ENCODE measurements around the gene KRTAP4-2. TPM values are rescaled to one million over a fixed set of nuclear protein-coding genes. Genes with fewer than 3 reads are reported as not detected.

Gene KRTAP4-2
- polyA plus RNA-seq, 4 donors: not detected

Other genes with a start within 250 kb of the KRTAP4-2 start
- gene KRT23, start 240.6 kb downstream of the KRTAP4-2 start, polyA plus RNA-seq (ENCODE audit: insufficient read length in 4 of 4): 1 to 10 TPM in 2 of 4 donors, under 1 TPM in 2; 0.52 to 2.1 (median 1.0) TPM
- not detected for gene KRT39, start 211.3 kb downstream of the KRTAP4-2 start, polyA plus RNA-seq (ENCODE audit: insufficient read length in 4 of 4)
- under 1 TPM in 1 of 4 donors, not detected in 3; 0.07 TPM for gene KRT40, start 193.9 kb downstream of the KRTAP4-2 start, polyA plus RNA-seq (ENCODE audit: insufficient read length in 4 of 4)
- not detected for gene KRTAP3-3, start 184.1 kb downstream of the KRTAP4-2 start, polyA plus RNA-seq (ENCODE audit: insufficient read length in 4 of 4)
- not detected for gene KRTAP3-2, start 178.3 kb downstream of the KRTAP4-2 start, polyA plus RNA-seq (ENCODE audit: insufficient read length in 4 of 4)
- gene KRTAP3-1, start 169.1 kb downstream of the KRTAP4-2 start, polyA plus RNA-seq (ENCODE audit: insufficient read length in 4 of 4): not detected
- gene KRTAP1-5, start 151.0 kb downstream of the KRTAP4-2 start, polyA plus RNA-seq (ENCODE audit: insufficient read length in 4 of 4): not detected
- not detected for gene KRTAP1-4, start 148.0 kb downstream of the KRTAP4-2 start, polyA plus RNA-seq (ENCODE audit: insufficient read length in 4 of 4)
- not detected for gene KRTAP1-3, start 143.3 kb downstream of the KRTAP4-2 start, polyA plus RNA-seq (ENCODE audit: insufficient read length in 4 of 4)
- gene KRTAP1-1, start 136.8 kb downstream of the KRTAP4-2 start, polyA plus RNA-seq (ENCODE audit: insufficient read length in 4 of 4): not detected
- not detected for gene KRTAP2-1, start 130.9 kb downstream of the KRTAP4-2 start, polyA plus RNA-seq (ENCODE audit: insufficient read length in 4 of 4)
- gene KRTAP2-2, start 123.0 kb downstream of the KRTAP4-2 start, polyA plus RNA-seq (ENCODE audit: insufficient read length in 4 of 4): not detected
- not detected for gene KRTAP2-3, start 118.1 kb downstream of the KRTAP4-2 start, polyA plus RNA-seq (ENCODE audit: insufficient read length in 4 of 4)
- gene KRTAP2-4, start 112.3 kb downstream of the KRTAP4-2 start, polyA plus RNA-seq (ENCODE audit: insufficient read length in 4 of 4): not detected
- not detected for gene KRTAP4-7, start 94.1 kb downstream of the KRTAP4-2 start, polyA plus RNA-seq (ENCODE audit: insufficient read length in 4 of 4)
- not detected for gene KRTAP4-8, start 80.1 kb downstream of the KRTAP4-2 start, polyA plus RNA-seq (ENCODE audit: insufficient read length in 4 of 4)
- gene KRTAP4-16, start 76.0 kb downstream of the KRTAP4-2 start, polyA plus RNA-seq (ENCODE audit: insufficient read length in 4 of 4): not detected
- not detected for gene KRTAP4-9, start 72.8 kb downstream of the KRTAP4-2 start, polyA plus RNA-seq (ENCODE audit: insufficient read length in 4 of 4)
- gene KRTAP4-11, start 59.8 kb downstream of the KRTAP4-2 start, polyA plus RNA-seq (ENCODE audit: insufficient read length in 4 of 4): not detected
- not detected for gene KRTAP4-12, start 54.0 kb downstream of the KRTAP4-2 start, polyA plus RNA-seq (ENCODE audit: insufficient read length in 4 of 4)
- gene KRTAP4-6, start 37.7 kb downstream of the KRTAP4-2 start, polyA plus RNA-seq (ENCODE audit: insufficient read length in 4 of 4): not detected
- not detected for gene KRTAP4-5, start 28.4 kb downstream of the KRTAP4-2 start, polyA plus RNA-seq (ENCODE audit: insufficient read length in 4 of 4)
- not detected for gene KRTAP4-4, start 17.5 kb downstream of the KRTAP4-2 start, polyA plus RNA-seq (ENCODE audit: insufficient read length in 4 of 4)
- not detected for gene KRTAP4-3, start 10.0 kb downstream of the KRTAP4-2 start, polyA plus RNA-seq (ENCODE audit: insufficient read length in 4 of 4)
- not detected for gene KRTAP4-1, start 6.7 kb upstream of the KRTAP4-2 start, polyA plus RNA-seq (ENCODE audit: insufficient read length in 4 of 4)
- gene KRTAP9-1, start 11.7 kb upstream of the KRTAP4-2 start, polyA plus RNA-seq (ENCODE audit: insufficient read length in 4 of 4): not detected
- gene KRTAP9-2, start 48.4 kb upstream of the KRTAP4-2 start, polyA plus RNA-seq (ENCODE audit: insufficient read length in 4 of 4): not detected
- not detected for gene KRTAP9-3, start 54.2 kb upstream of the KRTAP4-2 start, polyA plus RNA-seq (ENCODE audit: insufficient read length in 4 of 4)
- gene KRTAP9-8, start 59.8 kb upstream of the KRTAP4-2 start, polyA plus RNA-seq (ENCODE audit: insufficient read length in 4 of 4): not detected
- gene KRTAP9-4, start 71.5 kb upstream of the KRTAP4-2 start, polyA plus RNA-seq (ENCODE audit: insufficient read length in 4 of 4): not detected
- gene KRTAP9-9, start 77.2 kb upstream of the KRTAP4-2 start, polyA plus RNA-seq (ENCODE audit: insufficient read length in 4 of 4): not detected
- gene KRTAP9-6, start 87.2 kb upstream of the KRTAP4-2 start, polyA plus RNA-seq (ENCODE audit: insufficient read length in 4 of 4): not detected
- not detected for gene KRTAP9-7, start 97.5 kb upstream of the KRTAP4-2 start, polyA plus RNA-seq (ENCODE audit: insufficient read length in 4 of 4)
- not detected for gene KRTAP29-1, start 124.6 kb upstream of the KRTAP4-2 start, polyA plus RNA-seq (ENCODE audit: insufficient read length in 4 of 4)
- not detected for gene KRTAP16-1, start 131.1 kb upstream of the KRTAP4-2 start, polyA plus RNA-seq (ENCODE audit: insufficient read length in 4 of 4)
- gene KRTAP17-1, start 137.5 kb upstream of the KRTAP4-2 start, polyA plus RNA-seq (ENCODE audit: insufficient read length in 4 of 4): not detected
- gene KRT33A, start 172.6 kb upstream of the KRTAP4-2 start, polyA plus RNA-seq (ENCODE audit: insufficient read length in 4 of 4): not detected
- gene KRT33B, start 191.6 kb upstream of the KRTAP4-2 start, polyA plus RNA-seq (ENCODE audit: insufficient read length in 4 of 4): not detected
- not detected for gene KRT34, start 204.1 kb upstream of the KRTAP4-2 start, polyA plus RNA-seq (ENCODE audit: insufficient read length in 4 of 4)
- gene KRT31, start 219.4 kb upstream of the KRTAP4-2 start, polyA plus RNA-seq (ENCODE audit: insufficient read length in 4 of 4): under 1 TPM in 1 of 4 donors, not detected in 3; 0.08 TPM
- not detected for gene KRT37, start 246.4 kb upstream of the KRTAP4-2 start, polyA plus RNA-seq (ENCODE audit: insufficient read length in 4 of 4)

Measured in left renal pelvis (tissue), 4 donors.